ENCODE data around the gene CNKSR3.

The CNKSR3 gene

DNA sequence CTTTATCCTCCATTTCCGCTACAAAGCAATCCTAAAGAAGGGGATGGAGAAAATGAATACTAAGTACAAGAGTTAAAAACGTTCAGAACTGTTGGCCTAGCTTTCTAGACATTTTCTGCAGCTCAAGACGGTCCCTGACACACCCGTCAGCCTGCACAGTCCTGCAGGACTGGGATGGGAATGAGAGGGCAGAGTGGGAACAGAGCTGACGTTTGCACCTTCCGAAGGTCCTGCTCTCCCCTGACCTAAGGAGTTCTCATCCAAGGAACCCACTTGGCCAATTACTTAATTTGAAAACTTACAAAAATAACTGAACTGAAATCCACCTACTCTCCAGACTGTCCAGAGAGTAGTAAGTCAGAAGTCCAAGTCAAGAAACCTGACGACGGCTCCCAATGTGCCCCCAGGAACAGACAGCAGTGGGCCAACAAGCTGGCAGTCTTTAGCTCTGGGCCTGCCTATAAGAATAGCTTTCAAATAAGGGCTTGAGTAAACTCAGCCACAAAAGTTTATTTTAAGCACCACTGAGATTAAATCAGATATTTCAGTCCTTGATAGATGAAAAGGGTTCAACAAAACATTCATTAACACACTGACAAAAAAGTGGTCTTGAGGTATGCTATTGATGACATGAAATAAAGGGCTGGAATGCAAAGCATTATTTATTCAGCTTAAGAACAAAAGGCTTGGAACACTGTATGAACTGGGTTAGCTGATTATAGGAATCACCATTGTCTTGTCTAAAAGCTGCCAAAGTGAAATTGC, 76.8 kb downstream of the CNKSR3 start:
- in situ Hi-C loops (cut with MboI; ENCODE audit: low sequenced_read_pairs), result no loop called here
- Histone ChIP-seq H3K4me3 (no peak overlapping the region), H3K9me3 (no peaks in the 10 kb centered on the region), H3K4me1 (peaks cover 21% of the 10 kb centered on the region), H3K36me3 (replicated peaks) (no peaks in the 10 kb centered on the region), H3K27me3 (ENCODE audit: low read depth) (no peaks in the 10 kb centered on the region)
- peak; percentile 75 to 99 for DNase-seq (ENCODE audit: low spot score in 2 of 2)

- Histone ChIP-seq H3K9me3 (no peaks in the 10 kb centered on the region), H3K36me3 (replicated peaks) (peaks cover 5% of the 10 kb centered on the region), H3K4me1 (peaks cover 28% of the 10 kb centered on the region), H3K27me3 (ENCODE audit: low read depth) (no peaks in the 10 kb centered on the region), H3K4me3 (no peak overlapping the region)
- no peak for DNase-seq (ENCODE audit: low spot score in 2 of 2)
- in situ Hi-C loops (cut with MboI; ENCODE audit: low sequenced_read_pairs), result no loop called here
Observed at GRCh38 chr6:154432533-154433476, 77.7 kb downstream of the CNKSR3 start.

GRCh38 chr6:154430481-154430919, 80.0 kb downstream of the CNKSR3 start:
- Histone ChIP-seq H3K4me1 (peaks cover 29% of the 10 kb centered on the region), H3K36me3 (replicated peaks) (peaks cover 8% of the 10 kb centered on the region)
- DNase-seq (ENCODE audit: low spot score in 2 of 2), result no peak

DNA sequence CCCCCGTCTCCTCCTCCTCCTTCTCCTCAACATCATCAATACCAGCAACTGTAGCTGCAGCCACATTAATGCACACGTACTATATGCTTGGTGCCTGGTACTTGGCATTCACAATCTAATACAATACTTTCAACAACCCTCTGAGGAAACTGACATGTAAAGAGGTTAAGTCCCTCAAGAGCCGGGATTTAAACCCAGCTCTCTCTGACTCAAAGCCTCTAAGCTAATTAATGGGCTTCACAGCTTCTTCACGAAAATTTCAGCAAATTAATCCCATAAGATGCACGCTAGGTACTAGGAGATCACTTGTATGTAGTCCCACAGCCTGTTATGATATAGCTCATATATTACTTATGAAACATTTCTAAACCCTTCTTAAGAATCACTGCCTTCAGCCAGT, 80.8 kb downstream of the CNKSR3 start:
- in situ Hi-C loops (cut with MboI; ENCODE audit: low sequenced_read_pairs), result no loop called here
- Histone ChIP-seq H3K36me3 (replicated peaks) (peaks cover 8% of the 10 kb centered on the region), H3K9me3 (no peaks in the 10 kb centered on the region), H3K4me1 (peaks cover 28% of the 10 kb centered on the region), H3K4me3 (no peak overlapping the region), H3K27me3 (ENCODE audit: low read depth) (no peaks in the 10 kb centered on the region)
- DNase-seq (ENCODE audit: low spot score in 2 of 2), result no peak

More at GRCh38 chr6:154430481-154430919, 80.0 kb downstream of the CNKSR3 start:
- Histone ChIP-seq H3K27me3 (ENCODE audit: low read depth) (no peaks in the 10 kb centered on the region), H3K9me3 (no peaks in the 10 kb centered on the region), H3K4me3 (no peak overlapping the region)
- in situ Hi-C loops (cut with MboI; ENCODE audit: low sequenced_read_pairs), result no loop called here

- Histone ChIP-seq H3K4me1 (peaks cover 22% of the 10 kb centered on the region), H3K36me3 (replicated peaks) (peaks cover 8% of the 10 kb centered on the region), H3K9me3 (no peaks in the 10 kb centered on the region), H3K4me3 (no peak overlapping the region), H3K27me3 (ENCODE audit: low read depth) (no peaks in the 10 kb centered on the region)
- DNase-seq (ENCODE audit: low spot score in 2 of 2), result no peak
- in situ Hi-C loops (cut with MboI; ENCODE audit: low sequenced_read_pairs), result no loop called here
Observed at GRCh38 chr6:154428897-154429296, 81.6 kb downstream of the CNKSR3 start.

DNA sequence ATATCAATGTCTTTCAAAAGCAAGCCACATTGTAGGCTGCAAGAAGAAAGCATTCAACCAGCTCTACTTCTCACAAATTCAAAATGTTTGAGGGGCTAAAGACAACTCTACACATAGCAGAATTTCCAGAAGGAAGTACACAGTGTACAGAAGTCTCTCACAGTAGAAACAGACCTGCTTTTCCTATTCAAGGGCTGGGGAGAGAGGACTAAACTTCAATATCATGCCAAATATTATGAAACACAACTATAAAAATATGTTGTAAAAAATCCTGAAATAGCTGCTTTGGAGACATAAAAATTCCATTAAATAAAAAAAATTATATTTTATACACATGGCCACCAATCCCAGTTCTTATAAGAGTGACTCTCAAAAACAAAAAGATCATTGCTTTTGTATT, 83.0 kb downstream of the CNKSR3 start:
- Histone ChIP-seq H3K36me3 (replicated peaks) (peaks cover 8% of the 10 kb centered on the region), H3K4me1 (peaks cover 10% of the 10 kb centered on the region), H3K9me3 (no peaks in the 10 kb centered on the region), H3K4me3 (no peak overlapping the region), H3K27me3 (ENCODE audit: low read depth) (no peaks in the 10 kb centered on the region)
- no peak for DNase-seq (ENCODE audit: low spot score in 2 of 2)
- in situ Hi-C loops (cut with MboI; ENCODE audit: low sequenced_read_pairs), result no loop called here

DNA sequence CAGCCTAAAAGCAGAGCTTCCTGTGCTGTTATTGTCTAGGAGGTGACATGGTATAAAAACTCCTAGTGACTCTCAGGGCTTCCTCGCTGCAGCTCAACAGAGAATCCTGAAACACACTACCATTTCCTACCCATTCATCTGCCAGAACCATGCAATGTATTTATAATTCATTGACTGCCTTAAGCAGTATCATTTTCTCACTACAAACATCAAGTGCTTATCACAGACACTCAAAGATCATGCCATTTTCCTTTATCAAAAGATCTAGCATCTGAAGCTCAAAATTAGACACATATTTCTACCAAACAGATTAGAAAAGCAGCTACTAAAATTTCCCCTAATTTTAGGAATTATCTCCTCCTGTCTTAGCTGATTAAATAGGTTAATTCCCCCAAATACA, 83.5 kb downstream of the CNKSR3 start:
- Histone ChIP-seq H3K9me3 (no peaks in the 10 kb centered on the region), H3K4me3 (no peak overlapping the region), H3K4me1 (peaks cover 7% of the 10 kb centered on the region), H3K36me3 (replicated peaks) (peaks cover 12% of the 10 kb centered on the region), H3K27me3 (ENCODE audit: low read depth) (no peaks in the 10 kb centered on the region)
- DNase-seq (ENCODE audit: low spot score in 2 of 2), result no peak
- in situ Hi-C loops (cut with MboI; ENCODE audit: low sequenced_read_pairs), result no loop called here

DNA sequence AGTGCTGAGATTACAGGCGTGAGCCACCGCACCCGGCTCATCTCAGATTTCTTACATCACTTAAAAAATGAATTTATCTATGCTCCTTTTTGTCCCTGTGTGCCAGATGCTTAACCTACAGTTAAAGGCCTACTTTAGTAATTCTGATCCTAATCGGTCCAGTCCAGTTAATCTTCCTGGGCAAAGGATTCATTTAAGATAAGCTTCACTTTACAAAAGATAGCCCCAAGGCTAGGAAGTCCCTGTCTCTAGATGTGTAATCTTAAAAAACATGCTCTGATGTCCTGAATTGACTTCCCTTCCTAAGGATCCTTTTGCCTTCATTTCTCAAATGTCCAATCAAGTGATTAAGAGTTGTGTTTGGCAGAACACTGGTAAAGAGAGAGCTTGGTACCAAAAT, 85.5 kb downstream of the CNKSR3 start:
- DNase-seq (ENCODE audit: low spot score in 2 of 2), result no peak
- Histone ChIP-seq H3K4me3 (no peak overlapping the region), H3K9me3 (no peaks in the 10 kb centered on the region), H3K27me3 (ENCODE audit: low read depth) (no peaks in the 10 kb centered on the region), H3K4me1 (peaks cover 7% of the 10 kb centered on the region), H3K36me3 (replicated peaks) (peaks cover 17% of the 10 kb centered on the region)
- in situ Hi-C loops (cut with MboI; ENCODE audit: low sequenced_read_pairs), result no loop called here

DNA sequence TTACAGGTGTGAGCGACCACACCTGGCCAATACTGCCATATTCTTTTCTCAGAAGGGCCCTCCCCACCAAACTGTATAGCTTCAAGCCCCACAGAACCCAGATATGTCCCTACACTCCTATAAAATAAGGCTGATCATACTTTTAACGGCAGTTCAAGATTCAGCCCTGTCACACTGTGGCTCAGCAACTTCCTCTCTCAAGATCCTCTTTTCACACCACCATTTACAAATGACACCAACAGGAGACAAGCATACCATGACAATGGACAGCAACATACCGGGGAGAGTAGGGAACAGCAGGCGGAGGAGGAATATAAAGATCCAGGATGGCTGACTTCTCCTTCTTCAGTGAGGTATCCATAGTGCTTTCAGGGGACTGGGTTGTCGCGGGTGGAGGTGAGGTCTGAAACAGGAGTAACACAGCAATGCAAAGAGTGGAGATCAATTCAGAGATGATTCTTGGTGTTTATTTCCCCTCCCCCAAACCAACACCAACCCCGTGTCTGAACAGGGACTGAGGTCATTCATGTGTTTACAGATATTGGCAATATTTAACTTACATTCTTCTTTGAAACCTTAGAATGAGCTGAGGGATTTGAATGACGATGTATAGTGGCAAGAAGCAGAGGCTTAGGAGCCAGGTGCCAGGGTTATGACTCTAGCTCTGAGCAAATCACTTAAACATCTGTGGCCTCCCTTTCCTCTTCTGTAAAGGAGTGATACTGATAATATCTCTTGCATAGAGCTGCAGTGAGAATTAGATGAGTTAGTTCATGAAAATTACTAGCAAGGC, 96.3 kb downstream of the CNKSR3 start:
- peaks cover 12% of the 10 kb centered on the region for H3K36me3 ChIP-seq (replicated peaks)
- H3K4me3 ChIP-seq, result no peak overlapping the region
- in situ Hi-C loops (cut with MboI; ENCODE audit: low sequenced_read_pairs), result no loop called here
- peaks cover 14% of the 10 kb centered on the region for H3K4me1 ChIP-seq
- no peaks in the 10 kb centered on the region for H3K27me3 ChIP-seq (ENCODE audit: low read depth)
- DNase-seq (ENCODE audit: low spot score in 2 of 2), result no peak
- H3K9me3 ChIP-seq, result no peaks in the 10 kb centered on the region

- no peak for DNase-seq (ENCODE audit: low spot score in 2 of 2)
- Histone ChIP-seq H3K4me3 (no peak overlapping the region), H3K4me1 (peaks cover 14% of the 10 kb centered on the region), H3K27me3 (ENCODE audit: low read depth) (no peaks in the 10 kb centered on the region), H3K36me3 (replicated peaks) (peaks cover 12% of the 10 kb centered on the region), H3K9me3 (no peaks in the 10 kb centered on the region)
- in situ Hi-C loops (cut with MboI; ENCODE audit: low sequenced_read_pairs), result no loop called here
Observed at GRCh38 chr6:154412106-154412820, 98.2 kb downstream of the CNKSR3 start.

GRCh38 chr6:154411076-154411475, 99.4 kb downstream of the CNKSR3 start:
- peaks cover 14% of the 10 kb centered on the region for H3K36me3 ChIP-seq (replicated peaks)
- no peaks in the 10 kb centered on the region for H3K9me3 ChIP-seq
- in situ Hi-C loops (cut with MboI; ENCODE audit: low sequenced_read_pairs), result no loop called here
- H3K4me3 ChIP-seq, result no peak overlapping the region
- H3K27me3 ChIP-seq (ENCODE audit: low read depth), result no peaks in the 10 kb centered on the region
- peaks cover 14% of the 10 kb centered on the region for H3K4me1 ChIP-seq
- DNase-seq (ENCODE audit: low spot score in 2 of 2), result no peak

GRCh38 chr6:154410619-154411072, 99.8 kb downstream of the CNKSR3 start:
- in situ Hi-C loops (cut with MboI; ENCODE audit: low sequenced_read_pairs), result no loop called here
- no peaks in the 10 kb centered on the region for H3K9me3 ChIP-seq
- H3K36me3 ChIP-seq (replicated peaks), result peaks cover 15% of the 10 kb centered on the region
- H3K4me1 ChIP-seq, result peaks cover 14% of the 10 kb centered on the region
- DNase-seq (ENCODE audit: low spot score in 2 of 2), result peak; percentile 49 to 60
- no peak overlapping the region for H3K4me3 ChIP-seq
- no peaks in the 10 kb centered on the region for H3K27me3 ChIP-seq (ENCODE audit: low read depth)

Measured in HAP-1 (cell line).